Retina (tissue), 1 donor: Measurements from ENCODE around the gene RBM5.

ENCODE experiments used
- DNase-seq: peaks from one replicate; pipeline ENCODE4 v3.0.0-alpha.2; 2016

The RBM5 gene

GRCh38 chr3:50140990-50141389 is 52.3 kb downstream of the RBM5 start:
- no peak for DNase-seq

- DNase-seq: peak; percentile 7
These were observed 57.7 kb downstream of the RBM5 start for GRCh38 chr3:50146316-50146901.

DNA sequence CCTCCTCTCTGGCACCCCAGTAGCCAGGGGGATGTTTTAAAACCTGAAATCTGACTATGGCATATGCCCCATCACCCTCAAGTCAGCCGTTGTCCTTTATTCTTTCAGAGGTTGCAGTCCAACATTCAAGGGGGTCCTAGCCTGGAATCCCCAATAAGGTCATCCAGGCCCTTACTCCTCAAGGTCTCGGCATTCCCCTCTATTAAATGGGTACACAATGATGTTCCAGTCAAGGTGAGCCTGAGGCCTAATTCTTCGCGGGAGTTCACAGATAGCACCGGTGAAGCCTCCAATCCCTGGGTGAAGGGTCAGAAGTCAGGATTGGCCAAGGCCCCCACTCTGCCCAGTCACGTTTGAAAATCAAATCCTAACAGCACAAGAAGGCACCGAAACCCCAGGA is 58.3 kb downstream of the RBM5 start:
- no peak for DNase-seq

DNA sequence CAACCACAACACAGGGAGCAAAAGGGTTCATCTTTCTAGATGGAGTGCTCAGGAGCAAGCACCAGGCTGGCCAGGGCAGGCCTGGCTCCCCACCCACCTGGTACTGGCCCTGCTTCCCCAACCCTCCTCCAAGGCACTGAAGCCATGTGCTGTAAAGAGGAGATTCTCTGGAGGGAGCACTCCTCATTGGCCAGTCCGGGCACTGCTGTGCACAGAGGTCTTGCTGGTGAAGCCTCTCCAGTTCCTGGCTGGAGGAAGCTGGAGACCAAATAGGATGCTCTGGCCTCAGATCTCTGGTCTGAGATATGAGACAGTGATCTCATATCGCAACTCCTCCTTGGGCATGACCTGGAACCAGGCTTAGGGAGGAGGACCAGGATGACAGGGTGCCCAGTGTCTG is 58.7 kb downstream of the RBM5 start:
- no peak for DNase-seq

DNA sequence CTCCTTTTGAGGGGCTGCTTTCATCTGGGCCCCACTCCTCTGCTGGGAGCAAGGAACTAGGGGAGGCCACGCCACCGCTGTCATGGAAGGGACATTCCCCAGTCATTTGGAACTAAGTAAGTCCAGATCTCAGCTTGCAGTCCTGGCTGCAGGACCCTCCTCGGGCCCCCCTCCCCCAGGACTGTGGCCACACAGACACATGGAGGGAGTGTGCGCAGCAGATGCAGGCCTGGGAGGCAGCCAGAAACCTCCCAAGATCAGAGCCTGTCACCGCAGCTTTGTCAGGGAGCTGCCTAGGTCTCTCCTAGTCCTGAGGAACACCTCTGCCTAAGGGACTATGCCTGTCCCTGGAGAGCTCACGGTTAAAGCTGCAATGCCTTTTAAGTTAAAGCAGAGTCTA is 59.1 kb downstream of the RBM5 start:
- no peak for DNase-seq

DNA sequence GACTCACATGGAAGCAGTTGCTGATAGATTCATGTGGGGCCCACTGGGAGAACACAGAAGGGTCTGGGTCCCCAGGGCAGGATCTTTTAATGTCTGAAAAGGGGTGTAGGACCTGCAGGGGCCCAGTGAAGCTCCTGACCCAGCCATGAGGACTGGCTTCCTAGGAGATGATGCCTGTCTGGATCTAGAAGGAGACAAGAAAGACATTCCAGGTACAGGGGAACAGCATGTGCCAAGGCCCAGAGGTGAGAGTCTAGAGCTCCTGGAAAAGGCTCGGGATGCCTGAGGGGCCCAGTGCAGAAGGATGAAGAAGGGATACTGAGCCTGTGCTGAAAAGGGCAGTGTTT is 61.7 kb downstream of the RBM5 start:
- no peak for DNase-seq

GRCh38 chr3:50150863-50151686 is 62.4 kb downstream of the RBM5 start:
- DNase-seq: peak; percentile 66

GRCh38 chr3:50151728-50152127 is 63.0 kb downstream of the RBM5 start:
- DNase-seq: no peak

GRCh38 chr3:50153782-50154475 is 65.2 kb downstream of the RBM5 start:
- DNase-seq: no peak

- DNase-seq: peak; percentile 73
These were observed 65.7 kb downstream of the RBM5 start for GRCh38 chr3:50154476-50154839.

DNA sequence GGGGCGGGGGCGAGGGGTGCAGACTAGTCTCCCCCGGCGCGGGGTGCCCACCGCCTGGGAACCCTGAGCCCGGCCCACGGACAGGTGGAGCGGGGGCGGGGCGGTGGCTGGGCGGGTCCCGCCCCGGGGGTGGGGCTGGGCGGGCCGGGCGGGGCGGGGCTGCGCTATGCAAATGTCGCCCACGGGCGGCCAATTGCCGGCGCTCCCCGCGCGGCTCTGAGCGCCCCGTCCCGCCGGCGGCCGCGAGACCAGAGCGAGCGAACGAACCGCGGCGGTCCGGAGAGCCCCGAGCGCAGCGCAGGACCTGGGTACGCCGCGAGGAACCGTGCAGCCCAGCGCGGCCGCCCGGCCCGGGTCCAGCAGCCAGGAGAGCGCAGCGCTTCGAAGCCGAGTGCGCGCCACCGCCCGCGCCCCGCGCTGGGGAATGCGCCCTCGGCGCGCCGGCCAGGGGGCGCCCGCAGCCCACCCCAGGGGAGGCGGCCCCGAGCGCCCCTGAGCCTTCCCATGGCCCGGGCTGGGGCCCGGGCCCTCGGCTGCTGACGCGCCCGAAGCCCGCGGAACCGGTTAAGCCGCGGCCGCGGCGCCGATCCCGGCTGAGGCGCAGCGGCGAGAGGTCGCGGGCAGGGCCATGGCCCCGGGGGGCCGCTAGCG is 66.2 kb downstream of the RBM5 start, which contains the start of gene SEMA3F:
Gene SEMA3F, plus strand, starts transcription at position 485 of the 651 bp plus-strand sequence. CDS start 4,299 bp downstream, outside the sequence.
- DNase-seq: peak; percentile 65

DNA sequence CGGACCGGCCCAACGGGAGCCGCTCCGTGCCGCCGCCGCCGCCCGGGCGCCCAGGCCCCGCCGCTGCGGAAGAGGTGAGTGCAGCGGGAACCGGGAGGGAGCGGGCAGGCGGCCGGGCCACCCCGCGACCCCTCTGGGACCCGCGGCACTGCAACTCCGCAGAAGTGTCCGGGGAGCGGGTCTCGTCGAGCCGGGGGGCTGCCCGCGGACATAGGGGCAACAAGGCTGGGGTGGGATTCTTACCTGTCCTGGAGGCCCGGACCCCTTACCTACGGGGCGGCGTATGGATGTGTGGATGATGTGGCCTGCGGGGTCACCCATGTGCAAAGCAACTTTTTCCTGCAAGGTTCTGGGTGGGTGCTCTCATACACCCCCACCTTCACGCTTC is 66.8 kb downstream of the RBM5 start:
- DNase-seq: no peak

GRCh38 chr3:50155891-50156290 is 67.2 kb downstream of the RBM5 start:
- peak; percentile 73 for DNase-seq

DNA sequence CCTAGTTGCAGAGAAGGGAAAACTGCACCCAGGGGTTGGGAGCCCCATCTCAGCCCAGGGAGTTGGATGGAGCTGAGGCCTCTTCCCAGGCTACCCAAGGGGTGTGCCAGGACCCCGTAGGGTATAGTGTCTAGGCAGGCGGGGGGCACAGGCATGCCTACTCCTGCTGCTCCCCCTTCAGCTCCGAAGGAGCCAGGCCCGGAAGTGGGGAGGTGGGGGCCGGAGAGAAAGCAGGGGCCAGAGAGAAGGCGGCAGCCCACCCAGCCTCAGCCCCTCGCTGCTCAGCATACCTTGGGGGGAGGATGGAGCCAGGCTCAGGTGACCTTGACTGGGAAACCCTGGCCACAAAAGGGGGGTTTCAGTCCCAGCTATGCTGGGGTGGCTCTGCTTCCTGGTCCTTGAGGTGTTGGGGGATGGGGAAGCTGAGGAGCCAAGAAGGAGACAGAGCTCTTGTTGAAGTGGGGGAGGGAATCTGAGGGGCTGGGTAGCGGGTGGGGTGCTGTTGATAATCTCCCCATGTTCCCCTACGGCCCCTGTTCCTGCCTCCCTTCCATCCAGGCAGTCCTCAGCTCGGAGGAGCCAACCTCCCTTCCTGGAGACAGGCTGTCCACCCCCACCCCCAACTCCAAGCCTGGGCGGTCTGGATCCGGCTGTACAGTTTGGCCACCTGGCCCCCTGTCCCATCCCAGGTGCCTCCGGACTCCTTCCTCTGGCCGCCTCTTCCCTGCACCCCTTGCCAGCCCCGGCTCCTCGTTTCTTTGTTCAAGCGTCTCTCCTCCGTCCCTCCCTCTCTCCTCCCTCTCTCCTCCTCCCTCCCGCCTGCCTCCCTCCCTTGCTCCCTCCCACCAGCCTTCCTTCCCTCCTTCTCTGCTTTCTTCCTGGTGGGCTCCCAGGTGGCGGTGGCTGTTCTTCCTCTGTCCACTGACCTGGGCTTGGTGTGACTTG is 68.1 kb downstream of the RBM5 start:
- DNase-seq: peak; percentile 70

- DNase-seq: peak; percentile 28
These were observed 69.3 kb downstream of the RBM5 start for GRCh38 chr3:50157827-50158529.

GRCh38 chr3:50158530-50159146 is 69.9 kb downstream of the RBM5 start:
- DNase-seq: no peak

DNA sequence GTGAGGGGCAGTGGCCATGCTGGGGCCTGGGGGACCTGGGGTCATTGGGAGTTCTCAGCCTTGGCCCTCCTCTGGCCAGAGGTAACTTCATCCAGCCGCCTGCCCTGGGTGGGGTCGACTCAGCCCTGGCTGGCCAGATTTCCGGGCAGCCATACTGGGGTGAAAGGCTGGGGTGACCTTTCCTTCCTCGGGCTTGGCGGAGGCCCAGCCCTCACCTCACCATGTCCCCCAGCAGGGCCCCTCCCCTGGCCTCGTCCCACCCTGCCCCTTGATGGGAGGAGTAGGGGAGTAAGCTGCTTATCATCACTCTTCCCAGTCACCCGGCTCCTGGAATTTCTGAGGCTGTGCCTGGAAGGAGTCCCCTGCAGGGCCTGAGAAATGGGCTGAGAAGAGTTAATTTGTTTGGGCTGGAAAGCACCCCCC is 71.9 kb downstream of the RBM5 start:
- no peak for DNase-seq

GRCh38 chr3:50161320-50161719 is 72.6 kb downstream of the RBM5 start:
- DNase-seq: no peak

DNA sequence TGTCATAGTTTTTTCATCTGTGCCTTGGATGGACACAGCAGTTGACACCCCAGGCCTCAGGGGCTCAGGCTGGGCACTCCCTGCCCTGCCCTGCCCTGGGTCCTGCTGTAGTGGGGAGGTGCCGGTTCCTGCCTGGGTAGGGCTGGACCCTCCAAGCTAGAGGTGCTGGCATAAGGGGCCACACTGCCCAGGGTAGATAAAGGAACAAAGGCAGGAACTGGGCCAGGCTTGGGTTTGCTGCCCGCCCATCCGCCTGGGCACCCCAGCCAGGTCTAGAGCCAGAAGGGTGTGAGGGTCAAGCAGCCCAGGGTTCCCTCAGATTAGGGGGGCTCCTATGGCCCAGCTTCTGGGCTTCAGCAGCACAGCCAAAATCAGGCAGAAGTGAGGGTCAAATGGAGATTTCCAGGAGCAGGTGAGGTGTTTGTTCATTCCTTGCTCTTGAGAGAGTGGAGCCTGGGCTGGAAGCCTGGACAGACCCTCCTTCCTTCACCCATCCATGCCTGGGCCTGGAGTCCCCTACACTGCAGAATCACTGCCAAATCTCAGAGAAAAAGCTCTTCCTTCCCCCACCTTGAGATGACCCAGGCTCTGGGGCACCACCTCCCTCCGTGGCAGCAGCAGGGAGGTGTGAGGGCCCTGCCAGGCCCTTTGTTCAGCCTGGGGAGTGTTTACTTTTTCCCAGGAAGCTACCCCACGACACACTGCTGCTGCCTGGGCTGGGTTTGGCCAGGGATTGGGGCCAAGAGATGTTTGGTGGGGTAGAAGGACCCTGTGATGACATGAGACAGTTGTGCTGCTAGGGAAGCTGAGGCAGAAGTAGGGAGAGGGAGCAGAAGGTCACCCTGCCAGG is 73.5 kb downstream of the RBM5 start:
- no peak for DNase-seq
